HG03045 (cell line): ENCODE results near the gene PLA2G12A.
"Not testable (repeated sequence)": the region's sequence is repeated elsewhere in the genome, so short reads cannot be mapped to it uniquely, and the experiment has no call there.

ENCODE experiments used
- ATAC-seq: cut with Tn5 transposase; IDR thresholded peaks from one replicate; pipeline ENCODE4 v1.9.1; 2021; ENCODE audit warnings: mild to moderate bottlenecking, moderate library complexity; ENCODE audit not compliant: unreplicated experiment

PLA2G12A gene

DNA sequence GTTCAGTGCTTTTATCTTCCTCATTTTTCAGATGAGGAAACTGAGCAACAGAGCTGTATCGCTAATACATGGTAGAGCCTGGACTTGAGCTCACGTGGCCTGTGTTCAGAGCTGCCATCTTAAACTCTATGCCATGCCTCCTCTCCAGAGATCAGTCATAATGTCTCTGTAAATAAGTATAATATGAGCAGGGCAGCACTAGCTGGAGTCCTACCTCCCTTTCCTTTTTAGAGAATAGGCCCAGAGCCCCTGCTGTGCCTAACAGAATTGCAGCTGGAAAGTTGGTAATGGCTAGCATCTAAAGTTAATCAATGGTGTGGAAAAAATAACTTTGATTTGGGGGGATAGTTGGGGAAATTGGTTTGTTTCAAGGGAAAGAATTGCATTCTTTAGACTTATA, 47.0 kb downstream of the PLA2G12A start:
- no peak for ATAC-seq

DNA sequence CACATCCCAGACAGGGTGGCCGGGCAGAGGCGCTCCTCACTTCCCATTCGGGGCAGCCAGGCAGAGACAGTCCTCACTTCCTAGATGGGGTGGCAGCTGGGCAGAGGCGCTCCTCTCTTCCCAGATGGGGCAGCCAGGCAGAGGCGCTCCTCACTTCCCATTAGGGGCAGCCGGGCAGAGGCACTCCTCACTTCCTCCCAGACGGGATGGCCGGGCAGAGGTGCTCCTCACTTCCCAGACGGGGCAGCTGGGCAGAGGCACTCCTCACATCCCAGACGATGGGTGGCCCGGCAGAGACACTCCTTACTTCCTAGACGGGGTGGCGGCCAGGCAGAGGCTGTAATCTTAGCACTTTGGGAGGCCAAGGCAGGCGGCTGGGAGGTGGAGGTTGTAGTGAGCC, 50.9 kb downstream of the PLA2G12A start:
- not testable (repeated sequence) for ATAC-seq

DNA sequence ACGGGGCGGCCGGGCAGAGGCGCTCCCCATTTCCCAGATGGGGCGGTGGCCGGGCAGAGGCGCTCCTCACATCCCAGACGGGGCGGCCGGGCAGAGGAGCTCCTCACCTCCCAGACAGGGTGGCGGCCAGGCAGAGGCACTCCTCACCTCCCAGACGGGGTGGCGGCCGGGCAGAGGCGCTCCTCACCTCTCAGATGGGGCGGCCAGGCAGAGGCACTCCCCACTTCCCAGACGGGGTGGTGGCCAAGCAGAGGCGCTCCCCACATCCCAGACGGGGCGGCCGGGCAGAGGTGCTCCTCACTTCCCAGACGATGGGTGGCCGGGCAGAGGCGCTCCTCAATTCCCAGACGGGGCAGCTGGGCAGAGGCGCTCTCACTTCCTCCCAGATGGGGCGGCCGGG, 51.4 kb downstream of the PLA2G12A start:
- not testable (repeated sequence) for ATAC-seq

DNA sequence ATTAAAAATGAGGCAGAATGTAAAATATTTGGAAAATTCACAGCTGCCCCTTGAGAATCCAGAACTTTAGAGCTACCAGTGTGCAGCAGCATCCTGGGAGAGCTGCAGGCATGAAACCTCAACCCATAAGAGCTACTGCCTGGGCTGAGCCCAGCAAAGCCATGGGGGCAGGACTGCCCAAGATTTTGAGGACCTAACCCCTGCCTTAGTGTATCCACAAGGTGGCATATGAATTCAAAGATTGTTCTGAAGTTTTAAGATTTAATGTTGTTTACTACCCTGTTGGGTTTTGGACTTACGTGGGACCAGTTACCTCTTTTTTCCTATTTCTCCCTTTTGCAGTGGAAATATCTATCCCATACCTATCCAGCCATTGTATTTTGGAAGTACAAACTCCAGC, 53.0 kb downstream of the PLA2G12A start:
- ATAC-seq, result no peak

DNA sequence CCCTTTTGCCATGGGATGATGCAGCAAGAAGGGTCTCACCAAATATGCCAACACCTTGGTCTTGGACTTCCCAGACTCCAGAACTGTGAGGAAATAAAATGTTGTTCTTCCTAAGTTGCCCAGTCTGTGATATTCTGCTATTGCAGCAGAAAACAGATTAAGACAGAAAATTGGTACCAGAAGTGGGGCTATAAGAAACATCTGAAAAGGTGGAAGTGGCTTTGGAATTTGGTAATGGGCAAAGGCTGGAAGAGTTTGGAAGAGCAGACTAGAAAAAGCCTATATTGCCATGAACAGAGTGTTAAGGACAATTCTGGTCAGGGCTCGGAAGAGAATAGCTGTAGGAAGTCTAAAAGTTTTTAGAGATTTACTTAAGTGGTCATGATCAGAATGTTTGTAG, 54.0 kb downstream of the PLA2G12A start:
- ATAC-seq, result no peak

DNA sequence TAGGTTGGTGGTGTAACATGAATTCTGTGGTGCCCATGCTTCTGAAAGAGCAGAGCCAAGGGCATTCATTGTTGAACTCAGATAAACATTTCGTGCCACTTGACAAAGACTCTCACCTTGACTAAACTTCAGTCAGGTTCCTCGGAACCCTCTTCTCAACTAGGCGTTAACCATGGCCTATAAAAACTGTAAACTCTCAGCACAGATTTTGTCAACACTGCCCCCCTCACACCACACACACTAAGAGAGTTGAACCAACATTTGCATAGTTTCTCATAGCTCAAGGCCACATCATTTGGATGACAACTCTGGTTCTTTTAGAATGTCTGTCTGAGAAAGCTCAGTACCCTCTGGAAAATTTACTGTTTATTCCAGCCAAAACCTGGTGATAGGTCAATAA, 54.7 kb downstream of the PLA2G12A start:
- ATAC-seq, result no peak

DNA sequence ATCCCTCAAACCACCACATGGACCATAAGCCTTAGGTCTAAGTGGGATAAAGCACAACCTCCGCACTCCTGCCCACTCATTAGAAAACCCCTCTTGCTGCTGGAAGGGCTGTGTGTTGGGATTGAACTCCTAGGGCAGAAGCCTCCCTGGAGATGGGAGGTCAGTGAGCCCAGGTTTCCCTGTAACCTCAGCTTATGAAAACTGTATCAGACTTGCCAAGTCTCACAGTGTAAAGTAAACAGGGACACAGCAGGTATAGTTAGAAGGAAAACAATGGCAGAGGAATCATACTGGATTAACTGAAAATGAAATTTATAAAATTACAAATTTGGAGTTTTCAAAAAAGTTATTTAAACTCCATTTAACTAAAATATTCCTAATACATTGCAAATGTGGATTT, 56.6 kb downstream of the PLA2G12A start:
- no peak for ATAC-seq

DNA sequence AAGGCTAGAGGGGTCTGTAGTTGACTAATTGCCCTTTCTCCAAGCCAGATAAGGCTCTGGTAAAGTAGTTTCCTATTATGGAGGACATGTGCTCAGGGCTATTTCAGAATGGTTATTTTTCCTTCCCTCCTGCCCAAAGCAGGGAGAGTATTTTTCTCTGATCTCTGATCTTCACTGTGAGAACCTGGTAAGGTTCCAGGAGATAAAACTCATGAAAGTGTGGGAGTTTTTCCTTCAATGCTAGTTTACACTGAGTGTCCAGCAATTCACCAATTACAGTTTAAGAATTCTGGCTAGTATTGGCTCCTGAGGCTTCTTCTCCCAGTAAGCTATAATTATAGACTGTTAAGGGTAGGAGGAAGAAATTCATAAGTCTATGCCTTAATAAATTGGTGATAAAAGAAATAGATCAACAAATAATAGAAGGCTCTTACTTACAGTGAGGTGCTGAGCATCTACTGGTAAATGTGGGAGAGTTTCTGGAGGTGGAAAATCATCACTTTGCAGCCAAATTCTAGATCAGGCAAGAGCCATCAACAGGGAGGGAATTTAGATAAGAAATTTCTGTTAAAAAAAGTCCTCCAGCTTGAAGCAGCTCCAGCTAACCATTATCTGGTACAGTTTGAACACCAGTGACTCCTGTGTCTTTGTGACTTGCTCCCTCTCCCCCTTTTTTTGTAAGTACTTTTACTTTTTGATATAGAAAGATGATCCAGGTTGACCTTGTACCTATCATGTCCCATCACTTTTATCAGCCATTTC, 57.5 kb downstream of the PLA2G12A start:
- no peak for ATAC-seq

DNA sequence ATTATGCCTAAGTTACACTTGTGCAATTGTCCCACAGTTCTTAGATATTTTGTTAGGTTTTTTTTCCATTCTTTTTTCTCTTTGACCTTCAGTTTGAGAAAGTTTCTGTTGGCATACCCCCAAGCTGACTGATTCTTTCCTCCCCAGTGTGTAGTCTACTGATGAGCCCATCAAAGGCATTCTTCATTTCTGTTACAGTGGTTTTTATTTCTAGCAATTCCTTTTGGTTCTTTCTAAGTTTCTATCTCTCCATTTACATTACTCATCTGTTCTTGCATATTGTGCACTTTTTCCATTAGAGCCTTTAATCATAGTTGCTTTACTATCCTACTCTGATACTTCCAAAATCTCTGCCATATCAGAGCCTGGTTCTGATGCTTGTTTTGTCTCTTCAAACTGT, 58.5 kb downstream of the PLA2G12A start:
- ATAC-seq, result no peak

DNA sequence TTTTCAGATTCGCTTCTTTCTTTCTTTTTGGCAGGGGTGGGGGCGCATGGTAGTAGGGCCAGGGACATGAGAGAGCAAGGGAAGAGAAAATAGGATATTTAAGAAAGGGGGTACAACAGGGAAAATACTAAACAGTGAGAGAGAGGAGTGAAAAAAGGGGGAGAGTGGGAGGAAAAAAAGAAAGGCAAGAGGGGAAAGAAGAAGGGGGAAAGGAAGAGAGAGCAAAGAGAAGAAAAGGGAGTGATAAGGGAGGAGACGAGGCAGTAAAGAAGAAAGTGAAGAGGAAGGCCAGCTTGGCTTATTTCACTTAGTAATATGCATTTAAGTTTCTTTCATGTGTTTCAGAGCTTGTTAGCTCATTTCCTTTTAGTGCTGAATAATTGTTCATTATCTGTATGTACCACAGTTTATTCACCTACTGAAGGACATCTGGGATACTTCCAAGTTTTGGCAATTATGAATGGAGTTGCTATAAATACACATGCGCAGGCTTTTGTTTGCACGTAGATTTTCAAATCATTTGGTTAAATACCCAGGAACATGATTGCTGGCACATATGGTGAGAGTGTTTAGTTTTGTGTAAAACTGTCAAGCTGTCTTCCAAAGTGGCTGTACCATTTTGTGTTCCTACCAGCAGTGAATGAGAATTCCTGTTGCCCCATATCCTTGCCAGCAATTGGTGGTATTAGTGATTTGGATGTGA, 63.9 kb downstream of the PLA2G12A start:
- ATAC-seq, result no peak

DNA sequence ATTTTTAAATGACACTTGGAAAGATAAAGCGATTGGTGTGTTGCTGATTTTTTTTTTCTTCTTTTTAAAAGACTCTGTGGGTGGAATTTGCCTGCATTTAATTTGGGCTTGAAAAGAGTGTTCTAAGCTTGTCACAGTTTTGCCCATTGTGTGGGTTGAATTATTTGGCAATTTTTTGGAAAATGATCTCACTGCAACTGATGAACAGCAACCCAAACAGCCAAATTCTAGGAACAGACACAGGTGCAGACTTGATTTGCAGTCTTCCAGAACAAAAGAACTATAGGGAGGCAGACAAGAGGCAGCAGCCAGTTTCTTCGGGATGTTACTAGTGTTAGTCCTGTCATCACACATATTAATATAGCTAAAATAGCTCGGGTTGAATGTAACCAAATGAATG, 67.1 kb downstream of the PLA2G12A start:
- no peak for ATAC-seq

DNA sequence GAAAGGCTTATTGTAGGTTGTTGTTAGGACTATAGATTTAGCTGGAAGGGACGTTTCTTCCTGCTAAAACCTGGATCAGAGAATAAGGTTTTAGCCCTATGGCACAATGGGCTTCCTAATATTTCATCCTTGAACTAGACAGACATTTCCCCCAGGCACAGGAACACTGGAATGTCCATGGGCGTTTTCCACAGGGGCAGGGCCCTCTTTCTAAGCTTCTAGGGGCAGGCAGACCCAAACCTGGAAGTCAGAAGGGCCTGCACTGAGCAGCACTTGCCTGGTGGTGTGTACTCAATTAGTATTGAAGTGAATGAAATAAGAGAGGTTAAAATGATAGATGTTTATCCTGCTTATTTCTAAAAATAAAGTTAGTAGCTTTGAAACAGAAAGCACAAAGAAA, 67.8 kb downstream of the PLA2G12A start:
- no peak for ATAC-seq
